Medulla oblongata (tissue), 1 donor: ENCODE measurements around the gene EMILIN1.

ENCODE experiments used
- DNase-seq: peaks from one replicate; pipeline ENCODE4 v3.0.0-alpha.2; 2015; ENCODE audit errors: extremely low spot score

Gene EMILIN1

GRCh38 chr2:27080140-27080469 lies 1.7 kb downstream of the EMILIN1 start:
- DNase-seq = no peak

- DNase-seq = no peak
Measured at GRCh38 chr2:27080603-27080936, 2.2 kb downstream of the EMILIN1 start.

GRCh38 chr2:27081984-27082772 lies 3.8 kb downstream of the EMILIN1 start:
- DNase-seq = no peak

- DNase-seq = no peak
Measured at GRCh38 chr2:27082773-27083409, 4.5 kb downstream of the EMILIN1 start.

- no peak for DNase-seq
Measured at GRCh38 chr2:27083410-27084296, 5.2 kb downstream of the EMILIN1 start.

- no peak for DNase-seq
Measured at GRCh38 chr2:27084297-27085061, 6.1 kb downstream of the EMILIN1 start.

GRCh38 chr2:27085062-27085672 lies 6.8 kb downstream of the EMILIN1 start:
- DNase-seq = no peak

- peak; percentile 88 for DNase-seq
Measured at GRCh38 chr2:27085673-27086089, 7.3 kb downstream of the EMILIN1 start.

- DNase-seq = peak; percentile 96
Measured at GRCh38 chr2:27086090-27086723, 7.8 kb downstream of the EMILIN1 start.

- DNase-seq = no peak
Measured at GRCh38 chr2:27086724-27087593, 8.5 kb downstream of the EMILIN1 start, which contains the start of gene KHK. Gene KHK (plus strand): TSS chr2:27086772. CDS start chr2:27087260, 488 bp downstream.

- DNase-seq = no peak
Measured at GRCh38 chr2:27087823-27088410, 9.5 kb downstream of the EMILIN1 start.

GRCh38 chr2:27088634-27089033 lies 10.2 kb downstream of the EMILIN1 start:
- no peak for DNase-seq

GRCh38 chr2:27089111-27089954 lies 10.9 kb downstream of the EMILIN1 start:
- DNase-seq = no peak

- no peak for DNase-seq
Measured at GRCh38 chr2:27091746-27092695, 13.6 kb downstream of the EMILIN1 start.

GRCh38 chr2:27092696-27093429 lies 14.4 kb downstream of the EMILIN1 start:
- no peak for DNase-seq
